A673 (cell line): Measurements from ENCODE around the gene RNF17.

Source experiments
- EZH2 ChIP-seq: fragments of 200-600 bp; sonication (generic); IDR thresholded peaks from 2 replicates; pipeline ENCODE4 v1.6.1; 2017; ENCODE audit warnings: borderline replicate concordance, low read depth, mild to moderate bottlenecking, mixed read lengths, antibody characterized with exemption, low read length; ENCODE audit not compliant: poor library complexity, severe bottlenecking
- TF ChIP-seq, protein P1 (sequence below): fragments of 300-800, 200-600 bp; sonication (generic); conservative IDR thresholded peaks from 2 replicates; pipeline ENCODE4 v1.5.1; 2017; ENCODE audit warnings: low read depth, mild to moderate bottlenecking, antibody characterized with exemption, low read length, moderate library complexity, mixed read lengths

DNA sequence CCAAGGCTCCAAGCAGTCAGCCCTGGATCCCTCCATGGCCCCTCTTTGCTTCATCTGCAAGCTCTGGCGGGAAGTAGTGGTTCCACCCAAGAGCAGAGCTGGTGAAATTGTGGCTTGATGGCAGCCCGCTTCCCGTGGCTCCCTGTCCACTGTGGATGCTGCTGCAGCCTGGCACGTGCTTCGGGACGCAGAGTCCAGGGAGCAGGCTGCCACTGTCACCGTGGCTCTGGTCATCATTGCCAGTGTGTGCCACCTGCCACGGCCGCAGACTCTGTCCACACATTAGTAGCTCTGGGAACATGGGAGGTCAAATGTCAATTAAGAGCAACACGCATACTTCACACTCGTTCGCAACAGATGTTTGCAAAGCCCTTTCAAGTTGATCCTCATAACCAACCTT, 40.8 kb upstream of the RNF17 start:
- TF ChIP-seq, protein P1, sequence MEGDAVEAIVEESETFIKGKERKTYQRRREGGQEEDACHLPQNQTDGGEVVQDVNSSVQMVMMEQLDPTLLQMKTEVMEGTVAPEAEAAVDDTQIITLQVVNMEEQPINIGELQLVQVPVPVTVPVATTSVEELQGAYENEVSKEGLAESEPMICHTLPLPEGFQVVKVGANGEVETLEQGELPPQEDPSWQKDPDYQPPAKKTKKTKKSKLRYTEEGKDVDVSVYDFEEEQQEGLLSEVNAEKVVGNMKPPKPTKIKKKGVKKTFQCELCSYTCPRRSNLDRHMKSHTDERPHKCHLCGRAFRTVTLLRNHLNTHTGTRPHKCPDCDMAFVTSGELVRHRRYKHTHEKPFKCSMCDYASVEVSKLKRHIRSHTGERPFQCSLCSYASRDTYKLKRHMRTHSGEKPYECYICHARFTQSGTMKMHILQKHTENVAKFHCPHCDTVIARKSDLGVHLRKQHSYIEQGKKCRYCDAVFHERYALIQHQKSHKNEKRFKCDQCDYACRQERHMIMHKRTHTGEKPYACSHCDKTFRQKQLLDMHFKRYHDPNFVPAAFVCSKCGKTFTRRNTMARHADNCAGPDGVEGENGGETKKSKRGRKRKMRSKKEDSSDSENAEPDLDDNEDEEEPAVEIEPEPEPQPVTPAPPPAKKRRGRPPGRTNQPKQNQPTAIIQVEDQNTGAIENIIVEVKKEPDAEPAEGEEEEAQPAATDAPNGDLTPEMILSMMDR = no peak
- no peak for TF ChIP-seq EZH2
